ENCODE measurements around the gene GLP2R.

The GLP2R gene

GRCh38 chr17:9926150-9926804, 100.6 kb downstream of the GLP2R start:
- DNase-seq = no peak

DNA sequence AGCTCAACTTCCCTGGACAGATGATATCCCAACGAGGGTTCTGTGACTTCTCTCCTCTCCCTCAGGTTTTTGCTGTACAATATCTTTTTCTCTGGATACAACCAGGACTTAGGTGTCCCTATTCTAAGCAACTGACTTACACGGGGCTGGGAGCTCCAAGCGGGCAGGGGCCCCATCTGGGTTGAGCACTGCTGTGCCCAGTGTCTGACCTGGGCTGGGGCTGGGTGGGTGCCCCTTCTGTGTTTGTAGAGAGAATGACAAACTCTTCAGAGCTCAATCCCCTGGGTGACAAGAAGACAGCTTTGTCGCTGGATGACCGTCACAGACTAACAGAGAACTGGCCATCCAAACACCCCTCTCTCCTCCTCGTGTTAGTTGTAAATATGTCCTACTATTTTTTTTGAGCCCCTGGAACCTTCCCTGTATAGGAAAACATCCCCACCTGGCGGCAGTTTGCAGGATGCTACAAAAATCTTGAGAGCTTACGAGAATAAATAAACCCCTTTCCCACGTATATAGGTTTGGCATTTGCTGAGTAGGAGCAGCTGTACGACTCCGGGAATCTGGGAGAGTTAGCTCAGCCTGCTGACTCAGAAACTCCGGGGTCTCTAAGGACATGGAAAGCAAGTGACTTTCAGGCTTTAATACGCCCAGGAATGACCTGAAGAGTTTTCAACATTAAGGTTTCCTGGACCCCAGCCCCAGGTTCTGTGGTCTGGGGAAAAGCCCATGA, 103.0 kb downstream of the GLP2R start:
- DNase-seq = no peak

DNA sequence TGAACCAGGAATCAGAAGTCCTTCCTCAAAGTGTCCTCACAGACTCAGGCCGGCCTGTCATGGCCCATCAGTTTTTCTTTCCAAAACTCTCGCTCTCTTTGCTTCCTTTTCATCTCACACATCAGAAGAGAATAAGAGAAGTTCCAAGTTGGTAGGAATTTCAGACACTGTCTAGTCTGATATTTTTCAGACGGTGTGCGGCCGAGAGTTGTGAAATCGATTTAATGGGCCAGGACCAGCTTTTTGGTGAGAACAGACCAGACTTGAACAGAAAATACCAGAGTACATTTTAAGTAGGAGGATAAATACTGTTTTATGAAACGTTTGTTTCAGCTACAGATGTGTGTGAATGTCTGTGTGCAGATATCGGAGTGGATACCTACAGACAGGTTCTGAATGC, 104.1 kb downstream of the GLP2R start:
- no peak for DNase-seq

- DNase-seq = no peak
Measured at GRCh38 chr17:9931144-9931741, 105.5 kb downstream of the GLP2R start.

DNA sequence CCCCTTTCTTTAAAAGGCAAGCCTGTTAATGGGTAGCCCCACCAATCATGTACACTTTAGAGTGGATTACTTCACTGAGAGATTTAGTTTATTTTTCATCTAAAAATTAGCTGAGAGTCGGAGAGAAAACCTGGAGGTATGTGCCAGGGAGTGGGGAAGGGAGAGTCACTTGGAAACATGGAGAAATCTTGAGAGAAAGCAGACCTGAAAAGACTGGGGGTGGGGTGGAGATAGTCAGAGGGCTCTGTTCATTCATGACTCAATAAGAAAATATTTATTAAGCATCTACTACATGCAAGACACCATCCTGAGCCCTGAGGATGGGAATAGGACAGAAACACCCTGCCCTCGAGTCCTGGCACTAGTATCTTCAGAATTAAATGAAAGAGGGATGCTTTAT, 106.8 kb downstream of the GLP2R start:
- DNase-seq = no peak

DNA sequence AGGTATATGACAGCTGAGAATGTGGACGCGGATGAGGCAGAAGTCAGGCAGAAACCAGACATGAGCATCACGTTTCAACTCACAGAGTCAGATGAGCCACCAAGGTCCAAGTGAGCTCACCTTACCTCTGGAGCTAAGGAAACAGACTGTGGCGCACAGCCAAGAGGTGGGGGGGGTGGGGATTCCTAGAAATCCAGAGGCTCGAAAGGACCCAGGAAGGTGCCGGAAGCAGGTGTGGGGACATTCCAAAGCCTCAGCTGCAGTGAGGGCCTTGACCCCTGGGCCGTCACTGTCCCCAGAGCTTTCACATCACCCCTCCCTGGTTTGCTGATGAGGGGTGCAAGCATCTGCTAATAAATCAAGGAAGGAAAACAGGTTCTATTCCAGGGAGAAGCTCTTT, 108.6 kb downstream of the GLP2R start:
- DNase-seq = no peak

DNA sequence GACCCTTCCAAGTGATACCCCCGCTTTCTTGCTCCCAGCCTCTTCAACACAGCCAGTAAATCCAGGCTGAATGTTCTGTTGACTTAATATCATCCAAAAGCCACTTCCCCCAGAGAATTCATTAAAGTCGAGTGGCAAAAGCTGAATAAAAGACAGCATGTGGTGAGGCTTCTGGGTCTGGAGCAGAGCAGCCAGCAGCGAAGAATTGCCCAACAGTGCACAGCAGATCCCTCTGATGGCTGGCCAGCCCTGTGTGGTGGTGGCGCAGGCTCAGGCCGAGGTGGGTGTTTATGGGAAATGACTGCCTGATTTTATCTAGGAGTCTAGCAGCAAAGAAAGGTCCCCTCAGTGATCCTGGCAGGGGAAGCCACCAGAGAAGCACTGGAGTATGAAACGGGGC, 109.7 kb downstream of the GLP2R start:
- no peak for DNase-seq

DNA sequence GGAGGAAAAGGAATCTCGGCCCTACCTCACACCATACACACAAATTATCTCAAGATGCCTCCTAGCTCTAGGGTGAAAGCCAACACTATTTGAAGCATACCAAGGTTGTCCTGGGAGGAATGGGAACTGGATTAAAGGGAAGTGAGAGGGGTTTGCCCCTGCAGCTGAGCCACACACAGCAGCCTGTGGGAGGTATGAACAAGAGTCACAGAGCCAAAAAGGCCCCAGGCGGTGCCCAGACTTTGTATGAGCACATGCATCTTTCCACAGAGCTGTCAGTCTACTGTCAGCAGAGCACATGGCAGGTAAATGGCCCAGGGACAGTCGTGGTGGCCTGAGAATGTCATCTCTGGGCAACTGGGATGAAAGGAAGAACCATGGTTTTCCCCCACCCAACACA, 110.4 kb downstream of the GLP2R start:
- DNase-seq = no peak

DNA sequence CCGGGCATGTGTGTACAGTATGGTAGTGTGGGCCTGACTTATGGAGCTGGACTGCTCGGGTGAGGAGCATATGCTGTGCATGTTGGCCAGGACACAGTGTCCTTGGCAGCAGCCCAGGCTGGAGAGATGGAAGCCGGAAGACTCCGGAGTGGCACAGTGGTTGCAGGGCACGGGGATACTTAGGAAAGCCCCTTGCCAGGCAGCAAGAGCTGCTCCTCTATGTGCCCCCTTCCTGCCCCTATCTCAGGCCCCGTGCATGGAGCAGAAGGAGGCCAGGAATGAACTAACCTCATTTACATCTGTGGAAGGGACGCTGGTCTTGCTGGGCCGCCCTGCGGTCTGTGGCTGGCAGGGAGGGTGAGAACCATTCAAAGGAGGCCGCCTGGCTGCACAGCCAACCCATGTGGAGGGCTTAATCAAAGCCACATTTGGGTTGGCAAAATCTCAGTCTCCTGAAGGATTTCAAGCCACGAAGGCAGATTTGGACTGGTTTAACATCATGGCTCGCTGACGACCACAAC, 111.6 kb downstream of the GLP2R start:
- DNase-seq = no peak

- DNase-seq = no peak
Measured at GRCh38 chr17:9937901-9938300, 112.2 kb downstream of the GLP2R start.

GRCh38 chr17:9938764-9939163, 113.0 kb downstream of the GLP2R start:
- no peak for DNase-seq

- DNase-seq = no peak
Measured at GRCh38 chr17:9940841-9941240, 115.1 kb downstream of the GLP2R start.

- DNase-seq = no peak
Measured at GRCh38 chr17:9941305-9941704, 115.6 kb downstream of the GLP2R start.
